B cell (primary cell): ENCODE results near the gene ALDH9A1.

Source experiments
- EZH2 ChIP-seq: IDR thresholded peaks from 2 replicates; pipeline ENCODE4 v1.6.1; 2012; ENCODE audit warnings: borderline replicate concordance, low read depth, mild to moderate bottlenecking, moderate library complexity, low read length; ENCODE audit not compliant: insufficient read depth, poor library complexity, severe bottlenecking
- TF ChIP-seq, protein P1 (sequence below): fragments of 200-600 bp; IDR thresholded peaks from one replicate; pipeline ENCODE4 v1.8.0; 2022; ENCODE audit warnings: antibody characterized with exemption, mild to moderate bottlenecking

DNA sequence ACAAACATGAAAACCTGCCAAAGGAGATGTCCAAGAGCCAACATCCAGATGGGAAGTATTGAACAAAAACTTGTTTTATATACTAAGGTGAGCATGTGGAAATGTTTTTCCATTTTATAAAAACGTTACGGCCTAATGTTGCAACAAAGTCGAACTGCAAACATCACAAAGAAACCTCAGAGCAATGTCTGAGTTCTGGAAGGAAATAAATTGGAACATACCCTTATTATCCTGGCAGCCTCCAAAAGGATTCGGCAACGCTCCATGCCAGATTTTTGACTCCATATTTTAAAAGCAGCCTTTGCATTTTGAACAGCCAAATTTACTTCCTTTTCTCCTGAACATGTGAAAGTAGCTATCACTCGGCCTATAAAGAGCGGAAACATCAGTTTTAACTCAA is 3.3 kb downstream of the ALDH9A1 start:
- TF ChIP-seq, protein P1, sequence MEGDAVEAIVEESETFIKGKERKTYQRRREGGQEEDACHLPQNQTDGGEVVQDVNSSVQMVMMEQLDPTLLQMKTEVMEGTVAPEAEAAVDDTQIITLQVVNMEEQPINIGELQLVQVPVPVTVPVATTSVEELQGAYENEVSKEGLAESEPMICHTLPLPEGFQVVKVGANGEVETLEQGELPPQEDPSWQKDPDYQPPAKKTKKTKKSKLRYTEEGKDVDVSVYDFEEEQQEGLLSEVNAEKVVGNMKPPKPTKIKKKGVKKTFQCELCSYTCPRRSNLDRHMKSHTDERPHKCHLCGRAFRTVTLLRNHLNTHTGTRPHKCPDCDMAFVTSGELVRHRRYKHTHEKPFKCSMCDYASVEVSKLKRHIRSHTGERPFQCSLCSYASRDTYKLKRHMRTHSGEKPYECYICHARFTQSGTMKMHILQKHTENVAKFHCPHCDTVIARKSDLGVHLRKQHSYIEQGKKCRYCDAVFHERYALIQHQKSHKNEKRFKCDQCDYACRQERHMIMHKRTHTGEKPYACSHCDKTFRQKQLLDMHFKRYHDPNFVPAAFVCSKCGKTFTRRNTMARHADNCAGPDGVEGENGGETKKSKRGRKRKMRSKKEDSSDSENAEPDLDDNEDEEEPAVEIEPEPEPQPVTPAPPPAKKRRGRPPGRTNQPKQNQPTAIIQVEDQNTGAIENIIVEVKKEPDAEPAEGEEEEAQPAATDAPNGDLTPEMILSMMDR: no peak
- TF ChIP-seq EZH2: no peak
